H4 (cell line): ENCODE results near the gene PSD. TPM values are rescaled to one million over a fixed set of nuclear protein-coding genes. Genes with fewer than 3 reads are reported as not detected.

Source experiments
- DNase-seq: peaks from one replicate; pipeline ENCODE4 v3.0.0-alpha.2; 2015; ENCODE audit warnings: low spot score
- total RNA-seq: library from RNA; depleted of rRNA; stranded (reverse); fragments of >200 nt; shearing (Covaris generic); gene quantifications from 2 replicates; pipeline ENCODE4 v1.2.3, GENCODE V29; 2014

The PSD gene
- total RNA-seq, 1 experiment from 2014 or later = 0.06 TPM

DNA sequence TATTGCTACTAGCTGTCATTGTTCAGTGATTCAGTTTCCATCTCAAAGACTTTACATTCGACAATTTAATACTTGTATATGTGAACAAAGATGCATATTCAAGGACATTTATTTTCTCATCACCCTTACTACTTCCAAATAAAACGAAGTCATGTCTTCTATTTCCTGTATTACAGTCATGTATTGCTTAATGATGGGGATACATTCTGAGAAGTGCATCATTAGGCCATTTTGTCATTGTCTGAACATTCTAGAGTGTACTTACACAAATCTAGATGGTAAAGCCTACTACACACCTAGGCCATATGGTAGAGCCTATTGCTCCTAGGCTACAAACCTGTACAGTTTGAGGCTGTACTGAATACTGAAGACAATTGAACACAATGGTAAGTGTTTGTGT lies 26.3 kb upstream of the PSD start:
- DNase-seq = no peak

DNA sequence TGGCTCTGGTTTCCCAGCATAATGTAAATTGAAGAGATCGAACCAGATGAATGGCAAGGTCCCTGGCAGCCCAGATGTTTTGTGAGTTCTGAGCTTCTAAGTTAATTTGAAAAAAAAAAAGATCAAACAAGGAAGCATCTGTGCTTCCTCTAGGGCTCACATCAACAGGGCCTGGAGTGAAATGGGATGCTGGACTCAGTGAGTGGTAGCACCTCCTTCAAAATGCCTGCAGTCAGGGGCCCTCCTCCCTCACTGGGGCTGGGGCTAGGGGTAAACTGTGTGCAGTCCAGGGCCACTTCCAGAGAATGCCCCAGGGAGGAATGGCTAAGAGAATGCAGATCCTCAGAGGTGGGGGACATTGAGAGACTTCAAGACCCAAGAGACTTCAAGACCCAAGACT lies 19.8 kb upstream of the PSD start:
- DNase-seq = no peak

DNA sequence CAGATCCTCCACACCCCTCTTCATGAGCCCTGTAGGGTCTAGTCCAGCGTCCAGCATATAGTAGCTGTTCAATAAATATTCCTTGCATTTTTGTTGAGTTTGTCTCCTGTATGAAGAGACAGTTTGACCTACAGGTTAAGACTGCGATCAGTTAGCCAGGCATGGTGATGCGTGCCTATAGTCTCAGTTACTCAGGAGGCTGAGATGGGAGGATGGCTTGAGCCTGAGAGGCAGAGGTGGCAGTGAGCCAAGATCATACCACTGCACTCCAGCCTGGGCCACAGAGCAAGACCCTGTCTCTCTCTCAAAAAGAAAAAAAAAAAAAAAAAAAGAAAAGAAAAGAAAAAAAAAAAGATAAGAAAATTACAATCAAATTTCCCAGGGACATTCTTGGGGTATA lies 18.9 kb upstream of the PSD start:
- no peak for DNase-seq

DNA sequence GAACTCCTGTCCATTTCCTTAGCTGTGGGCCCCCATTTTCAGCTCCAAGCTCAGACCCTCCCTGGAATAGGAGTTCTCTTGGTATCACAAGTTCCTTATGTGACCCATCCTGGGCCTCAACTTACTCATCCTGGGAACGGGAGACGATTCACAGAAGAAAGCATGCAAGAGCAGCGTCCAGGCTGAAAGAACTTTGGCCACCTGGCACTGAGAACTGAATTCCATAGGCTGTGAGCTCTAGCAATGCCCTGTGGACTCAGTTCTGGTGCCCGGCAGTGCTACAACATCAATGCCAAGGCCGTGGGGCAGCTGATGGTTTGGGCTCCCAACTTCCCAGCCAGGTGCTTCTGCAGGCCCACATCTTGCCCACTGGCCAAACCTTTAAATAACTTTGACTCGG lies 17.7 kb upstream of the PSD start:
- DNase-seq = no peak

DNA sequence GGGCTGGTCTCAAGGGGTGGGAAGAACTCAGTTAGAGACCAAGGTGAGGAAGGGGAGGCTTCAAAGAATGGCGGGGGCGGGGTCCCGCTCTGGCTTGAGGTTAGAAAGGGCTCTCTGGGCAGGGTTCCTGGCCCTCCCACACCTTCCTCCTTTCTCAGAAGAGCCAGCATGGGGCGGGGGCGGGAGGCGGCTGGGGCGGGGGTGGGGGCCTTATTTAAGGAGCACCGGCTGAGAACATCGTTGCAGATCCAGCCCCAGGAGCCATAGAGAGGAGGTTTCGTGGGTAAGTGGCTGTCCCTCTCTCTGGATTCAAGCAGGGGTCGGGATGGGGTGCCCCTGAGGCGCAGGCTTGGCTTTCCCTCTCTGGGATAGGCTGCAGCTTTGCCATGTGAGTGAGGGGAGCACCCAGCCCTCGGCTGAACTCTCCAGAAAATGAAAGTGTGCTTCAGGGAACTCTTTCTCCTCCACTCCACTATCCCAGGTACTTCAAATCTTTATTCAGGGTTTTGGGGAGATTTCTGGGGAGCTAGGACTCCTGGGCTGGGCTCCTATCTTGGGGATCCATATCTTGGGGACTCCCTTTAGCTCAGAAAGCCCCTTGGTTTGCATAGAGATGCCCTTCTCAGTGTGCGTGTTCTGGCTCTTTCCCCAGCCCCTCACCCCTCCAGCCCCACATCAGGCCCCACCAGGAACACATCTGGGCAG lies 17.1 kb upstream of the PSD start:
- DNase-seq = no peak

DNA sequence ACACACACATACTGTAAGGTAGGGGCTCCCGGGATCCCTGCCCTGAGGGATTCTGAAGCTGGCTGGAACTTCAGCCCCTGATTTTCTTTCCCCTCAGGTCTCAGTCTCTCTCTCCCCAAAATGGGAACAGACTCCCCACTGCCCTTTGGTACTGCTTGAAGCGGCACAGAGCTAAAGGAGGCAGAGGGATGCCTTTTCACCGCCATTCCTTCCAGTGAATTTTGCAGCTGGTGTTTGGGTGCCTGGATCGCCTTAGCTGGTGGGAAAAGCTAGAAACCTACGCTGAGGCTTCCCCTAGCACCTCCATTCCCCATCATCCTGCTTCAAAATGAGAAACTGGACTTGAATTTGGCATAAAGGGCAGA lies 16.5 kb upstream of the PSD start:
- DNase-seq = no peak

DNA sequence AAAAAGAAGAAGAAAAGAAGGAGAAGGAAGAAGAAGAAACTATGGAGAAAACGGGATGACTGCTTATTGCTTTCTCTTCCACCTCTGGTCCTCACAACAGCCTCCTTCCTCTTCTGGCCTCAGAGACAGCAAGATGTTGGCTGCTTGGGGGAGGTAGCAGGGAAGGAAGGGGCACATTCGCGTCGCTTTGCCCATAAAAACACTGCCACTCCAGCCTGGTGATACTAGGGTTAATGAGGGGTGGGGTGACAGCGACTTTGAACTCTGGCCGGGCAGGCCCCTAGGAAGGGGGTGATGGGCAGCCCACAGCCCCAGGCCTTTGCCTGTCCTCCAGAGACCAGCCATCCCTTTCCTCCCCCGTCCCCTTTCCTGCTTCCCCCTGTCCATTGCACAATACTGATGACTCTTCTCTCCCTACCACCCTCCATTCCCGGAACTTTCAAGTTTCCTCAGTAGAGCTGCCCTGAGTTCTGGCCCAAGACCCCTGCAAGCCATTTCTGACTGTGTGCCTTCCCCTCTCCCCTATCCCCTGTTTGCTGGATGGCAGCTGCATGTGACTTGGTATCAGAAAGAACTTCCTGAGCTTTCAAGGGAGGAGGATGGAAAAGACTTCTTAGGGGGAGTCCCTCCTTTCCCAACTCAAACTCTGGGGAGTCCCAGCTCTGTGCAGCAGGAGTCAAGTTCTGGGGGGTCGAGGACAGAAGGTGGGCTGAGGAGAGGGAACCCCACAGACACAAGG lies 16.0 kb upstream of the PSD start:
- DNase-seq = no peak

DNA sequence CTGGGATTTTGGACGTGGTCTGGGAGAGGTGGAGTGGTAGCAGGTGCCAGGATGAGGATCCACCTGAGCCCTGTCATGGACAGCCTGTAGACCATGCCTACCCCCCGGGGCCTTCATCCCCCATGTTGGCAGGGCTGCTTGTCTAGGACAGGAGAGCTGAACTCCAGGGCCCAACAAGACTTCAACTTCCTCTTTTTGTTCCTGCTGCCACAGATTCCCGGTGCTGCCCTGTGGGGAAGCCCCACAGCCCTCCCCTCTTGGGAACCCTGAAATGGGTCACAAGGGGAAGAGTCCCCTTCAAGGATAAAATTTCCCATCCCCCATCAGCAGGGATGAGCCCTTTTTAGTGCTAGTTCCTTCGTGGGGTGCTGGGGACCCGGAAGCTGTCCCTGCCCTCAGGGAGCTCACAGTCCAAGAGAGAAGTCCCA lies 15.0 kb upstream of the PSD start:
- DNase-seq = no peak

DNA sequence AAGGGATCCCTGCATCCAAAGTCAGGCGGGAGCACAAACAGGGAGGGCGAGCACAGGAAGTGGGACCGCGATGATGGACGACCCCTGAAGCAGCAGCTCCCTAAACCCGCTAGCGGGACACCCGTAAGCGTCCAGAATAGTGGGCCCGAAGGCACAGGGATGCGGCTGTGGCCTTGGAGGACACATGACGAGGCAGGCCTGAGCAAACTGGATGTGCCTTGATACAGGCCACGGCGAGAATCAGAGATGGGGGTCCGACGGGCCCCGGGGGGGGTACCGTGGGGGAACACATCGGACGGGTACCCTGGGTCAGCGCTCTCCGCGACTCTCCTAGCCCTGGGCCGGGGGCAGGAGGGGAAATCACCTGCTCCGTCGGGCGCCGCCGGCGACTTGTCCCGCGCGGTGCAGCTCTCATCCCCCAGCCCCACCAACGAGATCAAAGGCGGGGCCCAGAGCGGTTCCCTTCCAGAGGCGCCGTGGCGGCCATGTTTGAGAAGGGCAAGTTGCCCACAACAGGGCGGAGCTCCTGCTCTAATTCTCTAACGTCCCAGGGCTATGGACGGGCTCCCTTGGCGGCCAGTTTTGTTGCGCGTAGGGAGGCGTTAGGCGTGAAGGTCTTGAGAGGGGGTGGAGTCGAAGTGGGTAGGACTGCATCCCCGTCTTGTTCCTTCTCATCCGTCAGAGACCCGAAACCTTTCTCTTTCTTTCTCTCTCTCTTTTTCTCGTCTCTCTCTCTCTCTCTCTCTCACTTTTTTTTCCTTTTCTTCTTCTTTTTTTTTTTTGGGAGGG lies 13.8 kb upstream of the PSD start, which contains the start of gene CUEDC2:
TSS of gene CUEDC2 (minus strand) at position 413 of the 789 bp plus-strand sequence. CDS start 7,386 bp downstream, outside the sequence.
- peak; percentile 95 for DNase-seq

DNA sequence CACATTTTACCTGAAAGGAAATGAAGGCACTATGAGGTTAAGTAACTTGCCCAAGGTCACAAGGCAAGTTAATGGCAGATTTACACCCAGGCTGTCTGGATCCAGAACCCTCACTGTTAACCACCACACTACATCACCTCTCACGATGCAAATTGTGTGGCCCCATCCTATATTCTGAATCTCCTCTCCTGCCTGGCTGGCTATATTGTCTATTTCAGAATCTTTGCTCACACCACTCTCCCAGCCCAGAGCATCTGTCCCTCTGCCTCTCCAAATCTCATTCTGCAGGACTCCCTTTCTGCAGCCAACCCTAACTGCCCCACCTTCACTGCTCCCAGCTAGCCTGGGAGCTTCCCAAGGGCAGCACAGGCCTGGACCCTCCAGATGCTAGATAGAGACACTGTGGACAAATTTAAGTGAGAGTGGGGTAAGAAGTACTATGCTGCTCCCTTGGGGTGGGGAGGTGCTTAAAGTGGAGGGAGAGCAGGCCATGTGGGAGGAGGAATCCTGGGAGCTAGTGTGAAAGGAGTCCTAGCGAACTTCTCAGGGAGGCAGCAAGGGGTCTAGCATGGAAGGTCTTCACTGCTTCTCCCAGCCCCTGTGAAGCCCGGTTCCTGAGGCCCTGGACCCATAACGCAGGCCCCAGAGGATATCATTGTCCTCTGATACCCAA lies 13.0 kb upstream of the PSD start:
- DNase-seq = no peak

DNA sequence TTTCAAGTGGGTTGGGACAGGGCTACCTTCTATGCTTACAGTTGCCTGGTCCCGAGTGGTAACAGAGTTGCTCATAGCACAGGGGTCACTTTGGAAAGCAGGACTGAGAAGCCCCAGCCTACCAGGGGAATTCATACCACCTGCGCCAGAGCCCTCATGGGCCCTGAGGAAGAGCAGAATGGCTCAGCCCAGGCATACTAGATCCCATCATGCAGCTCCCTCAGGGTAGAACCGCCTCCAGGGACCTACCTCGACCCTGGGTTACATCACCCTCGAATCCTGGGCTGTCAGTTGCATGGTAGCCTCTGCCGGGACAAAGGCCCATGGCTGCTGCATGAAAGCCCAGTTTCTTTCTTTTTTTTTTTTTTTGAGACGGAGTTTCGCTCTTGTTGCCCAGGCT lies 10.9 kb upstream of the PSD start:
- DNase-seq = no peak

DNA sequence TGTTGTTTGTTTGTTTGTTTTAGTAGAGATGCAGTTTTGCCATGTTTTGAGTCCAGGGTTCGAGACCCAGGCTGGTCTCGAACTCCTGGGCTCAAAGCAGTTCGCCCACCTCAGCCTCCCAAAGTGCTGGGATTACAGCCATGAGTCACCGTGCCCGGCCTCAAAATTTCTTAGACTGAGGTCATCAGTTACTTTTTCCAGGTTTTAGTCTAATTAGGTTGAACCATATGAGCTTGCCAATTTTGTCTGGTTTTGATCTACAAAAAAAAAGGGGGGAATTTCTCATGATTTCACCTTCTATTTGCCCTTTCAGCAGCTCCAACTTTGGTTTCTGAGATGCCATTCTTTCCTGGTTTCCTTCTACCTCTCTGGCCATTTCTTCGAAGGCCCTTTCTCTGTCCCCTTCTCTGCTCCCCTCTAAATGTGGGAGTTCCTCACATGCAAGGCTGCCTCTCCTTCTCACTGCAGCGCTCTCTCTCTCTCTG lies 8.3 kb upstream of the PSD start:
- no peak for DNase-seq

DNA sequence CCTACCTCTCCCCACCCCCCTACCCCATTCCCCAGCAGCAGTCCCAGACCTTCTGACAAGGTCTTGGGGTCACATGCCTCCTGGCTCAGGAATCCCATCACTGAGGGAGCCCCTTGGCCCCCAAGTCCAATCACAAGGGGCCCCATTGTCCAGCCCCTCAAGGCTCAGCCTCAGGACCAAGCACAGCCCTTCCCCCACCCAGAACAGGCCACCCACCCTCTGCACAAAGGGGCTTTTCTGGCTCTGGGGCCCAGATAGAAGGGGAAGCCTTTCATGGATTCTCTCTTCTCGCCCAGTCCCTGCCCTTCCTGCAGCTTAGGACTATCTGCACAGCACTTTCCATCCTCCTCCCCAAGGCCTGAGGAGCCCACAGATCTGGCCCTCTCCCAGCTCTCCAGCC lies 6.9 kb upstream of the PSD start:
- DNase-seq = no peak

DNA sequence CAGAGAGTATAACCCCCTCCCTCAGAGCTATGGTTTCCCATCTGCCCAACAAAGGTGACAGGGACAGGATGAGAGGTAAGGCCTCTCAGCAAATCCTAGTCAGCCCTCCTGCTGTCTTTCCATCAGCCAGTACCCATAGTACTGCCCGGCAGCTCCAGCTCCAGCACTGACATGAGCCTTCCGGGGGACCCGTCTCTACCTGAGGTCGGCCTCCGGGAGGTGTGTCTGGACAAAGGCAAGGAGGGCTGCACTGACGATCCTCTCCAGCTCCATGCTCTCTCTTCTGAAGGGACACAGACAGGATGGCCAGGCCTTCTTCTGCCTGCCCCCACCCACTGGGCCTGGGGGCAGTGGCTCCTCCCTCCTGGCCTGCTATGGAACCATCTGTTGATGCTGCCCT lies 6.3 kb upstream of the PSD start:
- DNase-seq = no peak

DNA sequence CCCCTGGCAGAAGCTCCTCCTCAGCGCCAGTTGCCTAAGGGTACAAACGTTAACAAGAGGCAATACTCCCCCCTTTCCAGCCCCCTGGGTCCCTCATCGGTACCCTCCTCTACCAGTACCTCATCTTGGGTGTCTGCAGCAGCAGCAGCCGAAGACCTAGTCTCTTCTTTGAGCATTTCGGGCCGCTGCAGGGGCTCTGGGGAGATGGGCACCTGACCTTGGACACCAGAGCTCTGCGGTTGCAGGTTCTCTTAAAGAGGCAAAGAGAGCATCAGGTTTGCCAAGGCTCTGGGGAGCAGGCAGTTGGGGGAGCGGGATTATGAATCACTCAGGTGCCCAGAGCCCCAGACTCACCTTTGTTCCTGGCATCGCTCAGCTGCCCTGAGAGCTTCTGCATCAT lies 5.6 kb upstream of the PSD start:
- DNase-seq = no peak

DNA sequence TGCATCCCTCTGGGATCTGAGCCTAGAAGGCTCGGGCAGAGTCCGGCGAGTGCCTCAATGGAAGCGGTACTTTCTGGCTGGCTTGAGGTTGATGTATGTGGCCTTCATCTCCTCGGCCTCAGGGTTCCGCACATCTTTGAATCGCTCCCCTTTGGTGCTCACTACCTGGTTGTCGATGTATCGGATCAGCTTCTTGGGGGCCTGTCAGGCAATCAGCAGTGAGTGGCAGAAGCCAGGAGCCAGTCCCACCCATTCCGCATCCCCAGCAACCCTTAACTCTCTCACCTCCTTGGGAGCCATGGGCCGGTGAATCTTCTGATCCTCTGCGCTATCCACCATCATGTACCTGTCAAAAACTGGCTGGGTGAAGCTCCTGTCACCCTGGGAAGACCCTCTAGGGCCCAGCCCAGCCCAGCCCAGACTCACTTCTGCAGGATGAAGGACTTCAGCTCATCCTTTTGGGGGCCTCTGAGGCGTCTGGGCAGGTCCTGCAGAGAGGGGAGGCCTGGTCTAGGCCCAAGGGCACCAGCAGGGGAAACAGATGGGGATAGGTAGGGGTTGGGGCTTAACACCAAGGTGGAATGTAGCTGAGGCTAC lies 4.9 kb upstream of the PSD start:
- no peak for DNase-seq

DNA sequence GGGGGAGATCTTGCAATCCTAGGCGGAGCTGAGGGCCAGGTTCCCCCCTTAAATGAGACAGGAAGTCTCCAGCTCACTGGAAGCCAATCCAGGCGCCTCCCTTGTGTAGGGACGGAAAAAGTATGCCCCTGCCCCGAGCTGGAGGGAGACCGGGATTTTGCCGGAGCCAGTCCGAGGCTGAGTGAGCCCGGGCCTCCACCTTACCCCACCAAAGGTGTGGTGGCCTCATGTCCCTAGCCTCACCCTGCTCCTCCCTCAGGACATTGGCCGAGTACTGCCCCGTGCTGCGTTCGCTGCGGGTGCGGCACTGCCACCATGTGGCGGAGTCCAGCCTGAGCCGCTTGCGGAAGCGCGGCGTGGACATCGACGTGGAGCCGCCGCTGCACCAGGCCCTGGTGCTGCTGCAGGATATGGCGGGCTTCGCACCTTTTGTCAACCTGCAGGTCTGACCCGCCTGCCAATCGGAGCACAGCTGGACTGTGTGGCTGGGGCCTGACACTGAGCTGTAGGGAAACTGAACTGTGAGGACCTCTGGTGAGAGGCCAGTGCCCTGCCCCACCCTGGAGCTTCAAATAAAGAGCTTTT lies 4.1 kb upstream of the PSD start:
- no peak for DNase-seq

DNA sequence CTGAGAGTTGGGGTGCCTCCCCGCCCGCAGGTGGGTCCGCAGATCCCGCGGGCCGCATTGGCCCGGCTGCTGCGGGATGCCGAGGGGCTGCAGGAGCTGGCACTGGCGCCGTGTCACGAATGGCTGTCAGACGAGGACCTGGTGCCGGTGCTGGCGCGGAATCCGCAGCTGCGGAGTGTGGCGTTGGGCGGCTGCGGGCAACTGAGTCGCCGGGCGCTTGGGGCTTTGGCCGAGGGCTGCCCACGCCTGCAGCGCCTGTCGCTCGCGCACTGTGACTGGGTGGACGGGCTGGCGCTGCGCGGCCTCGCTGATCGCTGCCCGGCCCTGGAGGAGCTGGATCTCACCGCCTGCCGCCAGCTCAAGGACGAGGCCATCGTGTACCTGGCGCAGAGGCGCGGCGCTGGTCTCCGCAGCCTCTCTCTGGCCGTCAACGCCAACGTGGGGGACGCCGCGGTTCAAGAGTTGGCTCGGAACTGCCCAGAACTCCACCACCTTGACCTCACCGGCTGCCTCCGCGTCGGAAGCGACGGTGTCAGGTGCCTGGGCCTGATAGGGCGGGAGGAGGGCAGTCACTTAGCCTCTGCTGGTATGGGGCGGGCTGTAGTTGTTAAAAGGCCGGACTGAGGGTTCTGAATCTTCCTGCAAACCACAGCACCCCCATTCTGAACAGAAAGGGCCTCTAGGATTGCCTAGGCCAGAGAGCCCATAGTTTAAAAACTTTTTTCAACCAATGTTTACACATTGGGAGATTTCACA lies 3.4 kb upstream of the PSD start:
- no peak for DNase-seq

DNA sequence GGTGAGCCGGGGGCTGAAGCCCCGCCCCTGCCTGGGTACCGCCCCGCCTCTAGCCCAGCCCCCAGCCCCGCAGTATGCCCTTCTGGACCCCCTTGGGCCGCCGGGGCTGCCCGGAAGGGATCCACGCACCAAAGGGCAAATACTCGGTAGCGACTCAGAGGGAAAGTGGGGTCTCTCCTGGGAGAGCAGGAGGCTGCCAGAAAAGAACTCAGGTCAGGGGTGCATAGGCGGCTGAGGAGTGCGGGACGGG lies 2.8 kb upstream of the PSD start:
- DNase-seq = no peak

DNA sequence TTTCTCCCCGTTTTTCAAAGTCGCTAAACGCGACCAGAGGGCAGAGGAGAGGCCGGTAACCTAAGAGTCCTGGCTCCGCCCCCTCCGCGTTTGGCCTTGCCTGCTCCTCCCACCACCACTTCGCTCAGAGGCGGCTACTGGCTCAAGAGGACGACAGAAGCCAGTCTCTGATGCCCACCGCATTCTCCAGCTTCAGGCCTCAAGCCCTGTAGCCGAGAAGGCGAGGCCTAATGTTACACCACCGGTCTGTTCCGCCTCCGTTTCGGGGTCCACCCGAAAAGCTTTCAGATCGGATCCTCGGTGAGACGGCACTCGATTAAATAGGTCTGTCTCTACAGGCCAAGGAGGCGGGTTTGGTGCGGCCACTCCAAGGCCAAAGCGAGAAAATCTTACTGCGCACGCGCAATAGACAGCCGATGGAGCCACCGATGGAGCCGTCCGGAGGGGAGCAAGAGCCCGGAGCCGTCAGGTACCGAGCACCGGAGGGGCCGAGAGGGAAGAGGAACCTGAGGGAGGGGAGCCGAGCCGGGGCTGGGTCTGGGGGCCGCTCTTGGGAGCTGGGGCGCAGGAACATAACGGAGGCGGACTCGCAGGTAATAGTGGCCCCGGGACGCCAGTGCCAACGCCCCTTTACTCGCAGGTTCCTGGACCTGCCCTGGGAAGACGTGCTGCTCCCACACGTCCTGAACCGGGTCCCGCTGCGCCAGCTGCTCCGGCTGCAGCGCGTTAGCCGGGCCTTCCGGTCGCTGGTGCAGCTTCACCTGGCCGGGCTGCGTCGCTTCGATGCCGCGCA lies 2.3 kb upstream of the PSD start, which contains the start of gene FBXL15:
TSS of gene FBXL15 (plus strand) at position 123 of the 793 bp plus-strand sequence. CDS start at position 417, 294 bp downstream.
- peak; percentile 94 for DNase-seq
